Retinal pigment epithelial cell (primary cell): Measurements from ENCODE around the gene TTLL13.

Experiments used
- DNase-seq: peaks from one replicate; pipeline ENCODE4 v3.0.0-alpha.2; 2010; ENCODE audit warnings: low read depth
- H3K4me3 ChIP-seq: 2 replicates; pipeline ENCODE4 v1.5.1; 2011; ENCODE audit warnings: mild to moderate bottlenecking, low read length, control low read depth, moderate library complexity
- CTCF ChIP-seq: conservative IDR thresholded peaks from 2 replicates; pipeline ENCODE4 v1.5.1; 2011; ENCODE audit warnings: low read depth, low read length, control low read depth, inconsistent platforms

Gene TTLL13

GRCh38 chr15:90225504-90226234 lies 23.7 kb upstream of the TTLL13 start:
- no peak overlapping the region for H3K4me3 ChIP-seq
- DNase-seq: no peak
- no peak for TF ChIP-seq CTCF

GRCh38 chr15:90227336-90227735 lies 22.0 kb upstream of the TTLL13 start:
- TF ChIP-seq CTCF: no peak
- no peak for DNase-seq
- H3K4me3 ChIP-seq: no peak overlapping the region

GRCh38 chr15:90227816-90228772 lies 21.3 kb upstream of the TTLL13 start:
- no peak overlapping the region for H3K4me3 ChIP-seq
- TF ChIP-seq CTCF: no peak
- no peak for DNase-seq

GRCh38 chr15:90228960-90229359 lies 20.4 kb upstream of the TTLL13 start:
- DNase-seq: no peak
- no peak overlapping the region for H3K4me3 ChIP-seq
- TF ChIP-seq CTCF: no peak

DNA sequence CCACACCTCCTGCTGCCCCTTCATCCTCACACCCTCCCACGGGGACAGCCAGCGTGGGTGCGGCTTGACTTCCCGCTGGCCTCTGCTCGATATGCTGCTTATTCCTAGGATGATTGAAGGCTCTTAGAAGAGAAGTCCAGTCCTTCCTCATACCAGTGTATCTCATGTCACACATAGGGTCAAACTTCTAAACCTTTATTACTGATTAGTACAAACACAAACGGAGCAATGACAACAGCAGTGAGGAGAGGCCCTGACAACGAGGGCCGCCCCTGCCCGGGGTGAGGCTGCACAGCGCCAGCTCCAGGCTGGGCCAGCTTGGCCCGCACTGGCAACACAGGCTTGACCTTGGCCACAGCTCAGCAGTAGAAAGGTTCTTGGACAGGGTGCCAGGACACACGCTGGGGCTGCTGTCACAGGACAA lies 19.3 kb upstream of the TTLL13 start:
- no peak for TF ChIP-seq CTCF
- no peak overlapping the region for H3K4me3 ChIP-seq
- no peak for DNase-seq

DNA sequence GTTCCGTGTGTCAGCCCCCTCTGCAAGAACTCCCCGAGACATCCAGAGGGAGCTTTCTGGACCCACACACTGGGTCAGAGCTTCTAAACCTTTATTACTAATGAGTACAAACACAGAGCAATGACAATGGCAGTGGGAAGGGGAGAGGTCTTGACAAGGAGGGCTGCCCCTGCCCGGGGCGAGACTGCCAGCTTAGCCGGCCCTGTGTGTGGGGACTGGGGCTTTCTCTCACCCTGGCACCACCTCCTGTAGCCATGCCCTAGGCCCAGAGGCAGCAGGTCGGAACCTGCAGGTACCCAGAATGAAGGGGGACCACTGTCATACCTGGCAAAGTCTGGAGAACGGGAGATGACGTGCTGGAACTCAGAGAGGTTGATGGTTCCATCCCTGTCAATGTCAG lies 18.7 kb upstream of the TTLL13 start:
- no peak for DNase-seq
- TF ChIP-seq CTCF: no peak
- H3K4me3 ChIP-seq: no peak overlapping the region
